BLaER1 (cell line): ENCODE results near the gene RIBC2.
"Not testable (repeated sequence)": the region's sequence is repeated elsewhere in the genome, so short reads cannot be mapped to it uniquely, and the experiment has no call there.

ENCODE experiments used
- H3K27ac ChIP-seq: shearing (Covaris generic); formaldehyde crosslinking; 2 replicates; pipeline ENCODE4 v1.8.1; 2022
- H3K27me3 ChIP-seq: shearing (Covaris generic); formaldehyde crosslinking; 2 replicates; pipeline ENCODE4 v1.8.1; 2022
- H3K36me3 ChIP-seq: shearing (Covaris generic); formaldehyde crosslinking; 2 replicates; pipeline ENCODE4 v1.8.1; 2022
- H3K4me1 ChIP-seq: shearing (Covaris generic); formaldehyde crosslinking; 2 replicates; pipeline ENCODE4 v1.8.1; 2022
- H3K4me2 ChIP-seq: shearing (Covaris generic); formaldehyde crosslinking; 2 replicates; pipeline ENCODE4 v1.8.1; 2022
- H3K4me3 ChIP-seq: shearing (Covaris generic); formaldehyde crosslinking; 2 replicates; pipeline ENCODE4 v1.8.1; 2022
- H3K9ac ChIP-seq: shearing (Covaris generic); formaldehyde crosslinking; 2 replicates; pipeline ENCODE4 v1.8.1; 2022
- H3K9me3 ChIP-seq: shearing (Covaris generic); formaldehyde crosslinking; 2 replicates; pipeline ENCODE4 v1.8.1; 2022
- H4K20me1 ChIP-seq: shearing (Covaris generic); formaldehyde crosslinking; 2 replicates; pipeline ENCODE4 v1.8.1; 2022
- Cebpa-rat ChIP-seq: shearing (Covaris generic); IDR thresholded peaks from 2 replicates; pipeline ENCODE4 v1.8.1; 2022

RIBC2 gene

GRCh38 chr22:45429981-45430775 lies 16.7 kb downstream of the RIBC2 start:
- peaks cover 8% of the 10 kb centered on the region for H3K9me3 ChIP-seq
- TF ChIP-seq Cebpa-rat: no peak

GRCh38 chr22:45430871-45431270 lies 17.4 kb downstream of the RIBC2 start:
- peaks cover 8% of the 10 kb centered on the region for H3K9me3 ChIP-seq
- H3K4me2 ChIP-seq: no peak overlapping the region
- H4K20me1 ChIP-seq: no peaks in the 10 kb centered on the region
- peaks cover 53% of the 10 kb centered on the region for H3K4me1 ChIP-seq
- no peak overlapping the region for H3K9ac ChIP-seq
- TF ChIP-seq Cebpa-rat: no peak
- no peak overlapping the region for H3K27ac ChIP-seq
- no peaks in the 10 kb centered on the region for H3K27me3 ChIP-seq
- H3K36me3 ChIP-seq: no peaks in the 10 kb centered on the region
- no peak overlapping the region for H3K4me3 ChIP-seq

More at GRCh38 chr22:45429981-45430775, 16.7 kb downstream of the RIBC2 start:
- Histone ChIP-seq H3K9ac (no peak overlapping the region), H3K4me2 (peak overlapping the region; percentile 61), H4K20me1 (no peaks in the 10 kb centered on the region), H3K4me1 (peaks cover 46% of the 10 kb centered on the region), H3K27ac (no peak overlapping the region), H3K4me3 (no peak overlapping the region), H3K36me3 (no peaks in the 10 kb centered on the region), H3K27me3 (no peaks in the 10 kb centered on the region)

- peaks cover 32% of the 10 kb centered on the region for H3K4me1 ChIP-seq
- TF ChIP-seq Cebpa-rat: no peak
- H3K9me3 ChIP-seq: no peaks in the 10 kb centered on the region
- no peak overlapping the region for H3K4me3 ChIP-seq
- H3K9ac ChIP-seq: no peak overlapping the region
- no peaks in the 10 kb centered on the region for H4K20me1 ChIP-seq
- no peaks in the 10 kb centered on the region for H3K36me3 ChIP-seq
- no peak overlapping the region for H3K27ac ChIP-seq
- peak overlapping the region; percentile 44 for H3K4me2 ChIP-seq
- no peaks in the 10 kb centered on the region for H3K27me3 ChIP-seq
Observed at GRCh38 chr22:45434981-45435380, 21.5 kb downstream of the RIBC2 start.

DNA sequence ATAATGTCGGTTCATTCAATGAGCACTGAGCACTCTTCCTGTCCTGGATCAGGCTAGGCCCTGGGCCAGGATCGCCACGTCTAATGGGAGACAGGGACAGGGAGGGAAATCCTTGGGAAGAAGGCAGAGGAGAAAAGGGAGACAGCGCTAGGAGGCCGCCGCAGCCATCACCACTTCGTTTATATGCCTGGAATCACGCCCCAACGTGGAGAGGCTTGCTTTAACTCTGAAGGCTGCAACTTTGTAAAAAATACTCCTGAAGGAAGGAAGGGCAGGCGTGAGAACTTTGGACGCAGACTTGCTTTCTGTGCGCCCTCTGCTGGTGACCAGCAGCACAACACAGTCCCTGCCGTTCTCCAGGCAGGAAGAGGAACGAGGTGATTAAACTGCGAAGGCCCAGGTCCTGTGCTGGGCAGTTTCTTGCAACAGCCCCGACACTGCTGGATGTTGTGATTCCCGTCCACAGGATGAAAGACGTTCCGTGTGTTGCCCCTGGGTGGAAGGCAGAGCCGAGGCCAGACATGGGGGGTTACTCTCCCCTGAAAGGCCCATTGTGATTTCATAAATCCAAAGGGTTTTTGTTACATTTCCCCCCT lies 22.1 kb downstream of the RIBC2 start:
- Histone ChIP-seq H3K9me3 (no peaks in the 10 kb centered on the region), H3K4me3 (no peak overlapping the region), H3K9ac (peak overlapping the region; percentile 50; the same call in 1 of the 2 replicates), H4K20me1 (no peaks in the 10 kb centered on the region), H3K27me3 (no peaks in the 10 kb centered on the region), H3K4me1 (peaks cover 25% of the 10 kb centered on the region), H3K27ac (peak overlapping the region; percentile 41; the same call in 1 of the 2 replicates), H3K4me2 (peak overlapping the region; percentile 44), H3K36me3 (no peaks in the 10 kb centered on the region)
- TF ChIP-seq Cebpa-rat: no peak

- peaks cover 31% of the 10 kb centered on the region for H3K4me1 ChIP-seq
- H3K27ac ChIP-seq, H3K36me3 ChIP-seq, H3K4me2 ChIP-seq, H3K4me3 ChIP-seq, H3K9me3 ChIP-seq, H3K27me3 ChIP-seq, H4K20me1 ChIP-seq, H3K9ac ChIP-seq: not testable (repeated sequence)
Observed at GRCh38 chr22:45436871-45437517, 23.5 kb downstream of the RIBC2 start.

DNA sequence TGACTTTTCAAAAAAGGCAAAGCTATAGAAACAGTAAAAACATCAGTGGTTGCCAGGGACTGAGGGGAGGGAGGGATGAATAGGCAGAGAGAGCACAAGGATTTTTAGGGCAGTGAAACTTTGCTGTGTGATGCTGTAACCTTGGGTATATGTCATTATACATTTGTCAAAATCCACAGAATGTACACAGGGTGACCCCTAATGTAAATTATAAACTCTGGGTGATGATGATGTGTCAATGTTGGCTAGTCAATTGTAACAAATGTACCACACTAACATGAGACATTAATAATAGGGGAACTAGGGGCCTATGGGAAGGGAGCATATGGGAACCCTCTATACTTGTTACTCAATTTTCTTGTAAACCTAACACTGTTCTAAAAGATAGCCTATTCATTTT lies 24.8 kb downstream of the RIBC2 start:
- H3K4me1 ChIP-seq: peaks cover 31% of the 10 kb centered on the region
- H3K4me3 ChIP-seq: no peak overlapping the region
- no peaks in the 10 kb centered on the region for H3K9me3 ChIP-seq
- no peak overlapping the region for H3K4me2 ChIP-seq
- H3K9ac ChIP-seq: no peak overlapping the region
- H3K27ac ChIP-seq: no peak overlapping the region
- H4K20me1 ChIP-seq: no peaks in the 10 kb centered on the region
- no peaks in the 10 kb centered on the region for H3K36me3 ChIP-seq
- H3K27me3 ChIP-seq: no peaks in the 10 kb centered on the region
- TF ChIP-seq Cebpa-rat: no peak

DNA sequence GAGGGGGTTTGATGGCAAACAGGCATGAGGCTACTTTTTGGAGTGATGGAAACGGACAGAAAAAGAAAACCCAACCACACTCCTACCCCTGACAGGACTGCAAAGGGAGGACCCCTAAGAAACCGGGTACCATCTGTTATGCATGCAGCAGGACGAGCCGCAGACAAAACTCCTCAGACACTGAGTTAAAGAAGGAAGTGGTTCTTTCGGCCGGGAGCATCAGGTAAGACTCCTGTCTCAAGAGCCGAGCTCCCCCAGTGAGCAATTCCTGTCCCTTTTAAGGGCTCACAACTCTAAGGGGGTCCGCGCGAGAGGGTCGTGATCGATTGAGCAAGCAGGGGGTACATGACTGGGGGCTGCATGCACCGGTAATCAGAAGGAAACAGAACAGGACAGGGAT lies 27.2 kb downstream of the RIBC2 start:
- H3K36me3 ChIP-seq, H3K9me3 ChIP-seq, H3K4me3 ChIP-seq, H3K9ac ChIP-seq, H4K20me1 ChIP-seq, H3K27me3 ChIP-seq, H3K27ac ChIP-seq: not testable (repeated sequence)
- Histone ChIP-seq H3K4me1 (peaks cover 13% of the 10 kb centered on the region), H3K4me2 (peak overlapping the region; percentile 24)

DNA sequence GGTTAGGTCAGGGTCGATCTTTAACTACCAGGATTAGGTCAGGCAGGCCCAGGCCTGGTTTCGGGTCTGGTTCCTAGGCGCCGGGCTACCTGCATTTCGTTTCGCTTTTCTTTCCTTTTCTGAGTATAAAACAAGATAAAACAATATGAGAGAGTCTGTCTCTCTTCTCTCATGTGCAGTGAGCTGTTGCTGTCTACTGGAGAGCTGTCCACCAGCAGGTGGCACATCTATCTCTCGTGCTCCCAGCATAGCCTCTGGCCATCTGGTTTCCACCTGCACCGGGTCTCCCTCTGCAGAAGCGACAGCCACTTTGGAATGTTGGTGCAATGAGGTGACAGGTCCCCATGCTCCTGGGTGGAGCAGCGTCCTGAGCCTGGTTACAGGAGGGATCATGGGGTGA lies 27.6 kb downstream of the RIBC2 start:
- no peak for TF ChIP-seq Cebpa-rat
- Histone ChIP-seq H3K27ac (no peak overlapping the region), H4K20me1 (no peaks in the 10 kb centered on the region), H3K4me1 (peaks cover 9% of the 10 kb centered on the region), H3K9ac (no peak overlapping the region), H3K36me3 (no peaks in the 10 kb centered on the region), H3K27me3 (no peaks in the 10 kb centered on the region), H3K9me3 (no peaks in the 10 kb centered on the region), H3K4me2 (peak overlapping the region; percentile 24), H3K4me3 (no peak overlapping the region)

GRCh38 chr22:45442116-45442515 lies 28.6 kb downstream of the RIBC2 start:
- Histone ChIP-seq H3K27ac (no peak overlapping the region), H4K20me1 (no peaks in the 10 kb centered on the region), H3K27me3 (no peaks in the 10 kb centered on the region), H3K4me2 (no peak overlapping the region), H3K9me3 (no peaks in the 10 kb centered on the region), H3K4me1 (peaks cover 7% of the 10 kb centered on the region; the same call in 1 of the 2 replicates), H3K9ac (no peak overlapping the region), H3K36me3 (no peaks in the 10 kb centered on the region), H3K4me3 (no peak overlapping the region)
- no peak for TF ChIP-seq Cebpa-rat

GRCh38 chr22:45444168-45444567 lies 30.7 kb downstream of the RIBC2 start:
- no peaks in the 10 kb centered on the region for H4K20me1 ChIP-seq
- H3K27ac ChIP-seq: no peak overlapping the region
- no peaks in the 10 kb centered on the region for H3K36me3 ChIP-seq
- no peak overlapping the region for H3K4me3 ChIP-seq
- no peak overlapping the region for H3K9ac ChIP-seq
- no peak for TF ChIP-seq Cebpa-rat
- H3K9me3 ChIP-seq: no peaks in the 10 kb centered on the region
- no peaks in the 10 kb centered on the region for H3K27me3 ChIP-seq
- H3K4me1 ChIP-seq: peaks cover 7% of the 10 kb centered on the region; the same call in 1 of the 2 replicates
- no peak overlapping the region for H3K4me2 ChIP-seq
